ENCODE data around the gene PTPN4.

- no peak for TF ChIP-seq CHCHD3 (CRISPR knock-in tag; IDR thresholded peaks at IDR 0.05)
- no peak for TF ChIP-seq CTCF (CRISPR knock-in tag; IDR thresholded peaks at IDR 0.05)
These were observed 90.3 kb downstream of the PTPN4 start for GRCh38 chr2:119849838-119850565.

All from HepG2 (cell line).